Caco-2 (cell line): Measurements from ENCODE around the gene CACNB3. TPM values are rescaled to one million over a fixed set of nuclear protein-coding genes. Genes with fewer than 3 reads are reported as not detected.

Experiments
- BruUV-seq: library from RNA; stranded (reverse); fragments of 400-500 nt; replicated peaks from 2 replicates; lab custom pipeline; 2021; lab: Mats Ljungman, UMichigan
- CTCF ChIA-PET: fragments of 300-600 bp; sonication (Branson Sonifier 250); formaldehyde crosslinking; loops from one replicate; lab custom pipeline; 2022; ENCODE audit warnings: antibody characterized with exemption; lab: Charles Lee
- POLR2A ChIA-PET: fragments of 300-600 bp; sonication (Branson Sonifier 250); formaldehyde crosslinking; loops from one replicate; lab custom pipeline; 2022; ENCODE audit warnings: antibody characterized with exemption; lab: Charles Lee
- DNase-seq, 2 experiments: peaks; one replicate each; pipeline versions ENCODE4 v3.0.0 to v3.0.0-alpha.2; 2020 to 2022
- H3K27me3 ChIP-seq: replicated peaks from 2 replicates; pipeline ENCODE4 v1.6.0; 2011; ENCODE audit warnings: low read length; ENCODE audit not compliant: control insufficient read depth, insufficient read depth
- H3K36me3 ChIP-seq: 2 replicates; pipeline ENCODE4 v1.5.1; 2011; ENCODE audit warnings: low read length; ENCODE audit not compliant: control insufficient read depth, insufficient read depth
- H3K4me1 ChIP-seq: fragments of 250-450 bp; sonication (Bioruptor Pico); 2 replicates; pipeline ENCODE4 v1.5.1; 2020; ENCODE audit warnings: mild to moderate bottlenecking
- H3K4me3 ChIP-seq: 2 replicates; pipeline ENCODE4 v1.5.1; 2011; ENCODE audit warnings: low read depth, mild to moderate bottlenecking, control low read depth, low read length
- H3K9me3 ChIP-seq: fragments of 250-450 bp; sonication (Bioruptor Pico); 2 replicates; pipeline ENCODE4 v1.5.1; 2020; ENCODE audit warnings: mild to moderate bottlenecking, moderate library complexity
- H3K27ac Mint-ChIP-seq: one replicate; pipeline ENCODE4 v1.8.0; 2022; ENCODE audit warnings: mixed read lengths; ENCODE audit not compliant: unreplicated experiment
- H3K27me3 Mint-ChIP-seq: one replicate; pipeline ENCODE4 v1.8.0; 2022; ENCODE audit warnings: mixed read lengths; ENCODE audit not compliant: insufficient read depth, unreplicated experiment
- H3K36me3 Mint-ChIP-seq: one replicate; pipeline ENCODE4 v1.8.0; 2022; ENCODE audit warnings: mild to moderate bottlenecking, mixed read lengths; ENCODE audit not compliant: insufficient read depth, unreplicated experiment
- H3K4me1 Mint-ChIP-seq: one replicate; pipeline ENCODE4 v1.8.0; 2022; ENCODE audit warnings: low read depth, mixed read lengths; ENCODE audit not compliant: unreplicated experiment
- H3K4me3 Mint-ChIP-seq: one replicate; pipeline ENCODE4 v1.8.0; 2022; ENCODE audit warnings: mild to moderate bottlenecking, moderate library complexity, mixed read lengths; ENCODE audit not compliant: unreplicated experiment
- H3K9me3 Mint-ChIP-seq: one replicate; pipeline ENCODE4 v1.8.0; 2022; ENCODE audit warnings: mixed read lengths; ENCODE audit not compliant: unreplicated experiment
- CTCF ChIP-seq, 2 experiments: fragments of 200-600 bp in 1 of 2; IDR thresholded peaks; 1 replicate in 1 of 2; 2 replicates in 1 of 2; pipeline versions ENCODE4 v1.5.1 to v1.8.0; 2011 to 2022; ENCODE audit warnings: antibody characterized with exemption in 1 of 2, control low read depth in 1 of 2, inconsistent platforms in 1 of 2, low read depth in 1 of 2, low read length in 1 of 2, mild to moderate bottlenecking in 1 of 2, moderate library complexity in 1 of 2; ENCODE audit not compliant: insufficient read depth in 1 of 2, severe bottlenecking in 1 of 2, unreplicated experiment in 1 of 2
- intact Hi-C: fragments of 100-400 bp; cut with micrococcal nuclease; formaldehyde crosslinking; loops from one replicate; pipeline ENCODE4 v1.10.0; 2022; ENCODE audit not compliant: unreplicated experiment
- total RNA-seq: library from RNA; stranded (reverse); gene quantifications from 2 replicates; pipeline ENCODE4 v1.2.3, GENCODE V29; 2022

CACNB3 gene
- total RNA-seq, 1 experiment from 2014 or later = 20.4 TPM

- H3K27me3 Mint-ChIP-seq = no peaks in the 10 kb centered on the region
- no peaks in the 10 kb centered on the region; the same call in 1 of the 2 replicates for H3K36me3 ChIP-seq
- no TSS peak for BruUV-seq
Measured at GRCh38 chr12:48823281-48823680, 5.0 kb downstream of the CACNB3 start.

GRCh38 chr12:48824112-48824511, 5.8 kb downstream of the CACNB3 start:
- BruUV-seq = no TSS peak
- H3K9me3 Mint-ChIP-seq = no peaks in the 10 kb centered on the region
- H3K4me3 Mint-ChIP-seq = no peak overlapping the region
- no peaks in the 10 kb centered on the region for H3K27me3 Mint-ChIP-seq
- intact Hi-C loops = no loop called here
- Histone ChIP-seq H3K27me3 (no peaks in the 10 kb centered on the region), H3K4me1 (no peaks in the 10 kb centered on the region), H3K9me3 (no peaks in the 10 kb centered on the region), H3K4me3 (no peak overlapping the region), H3K36me3 (no peaks in the 10 kb centered on the region; the same call in 1 of the 2 replicates)
- peaks cover 7% of the 10 kb centered on the region for H3K4me1 Mint-ChIP-seq
- POLR2A ChIA-PET = no interaction called here
- CTCF ChIA-PET = interaction anchor here (1.5 kb wide), 1 partner anchor 67 kb away, joined by 4 read pairs; no protein-coding TSS in a partner anchor
- no peak for TF ChIP-seq CTCF (IDR thresholded peaks at IDR 0.05; ENCODE audit: insufficient read depth in 1 of 2, low read depth in 1 of 2, low read length in 1 of 2, severe bottlenecking in 1 of 2, unreplicated experiment in 1 of 2)
- DNase-seq = no peak
- H3K27ac Mint-ChIP-seq = no peak overlapping the region
- peaks cover 25% of the 10 kb centered on the region for H3K36me3 Mint-ChIP-seq

More at GRCh38 chr12:48823281-48823680, 5.0 kb downstream of the CACNB3 start:
- Histone ChIP-seq H3K4me3 (no peak overlapping the region), H3K9me3 (no peaks in the 10 kb centered on the region), H3K27me3 (no peaks in the 10 kb centered on the region), H3K4me1 (no peaks in the 10 kb centered on the region)
- intact Hi-C loops = no loop called here
- CTCF ChIA-PET = interaction anchor here (1.5 kb wide), 1 partner anchor 68 kb away, joined by 4 read pairs; no protein-coding TSS in a partner anchor
- Mint-ChIP-seq H3K4me3 (no peak overlapping the region), H3K9me3 (no peaks in the 10 kb centered on the region), H3K36me3 (peaks cover 22% of the 10 kb centered on the region), H3K27ac (no peak overlapping the region), H3K4me1 (peaks cover 7% of the 10 kb centered on the region)
- POLR2A ChIA-PET = interaction anchor here (0.6 kb wide), 1 partner anchor 308 kb away, joined by 3 read pairs; the partner anchor contains the start of gene TUBA1B
- no peak for DNase-seq
- no peak for TF ChIP-seq CTCF (IDR thresholded peaks at IDR 0.05; ENCODE audit: insufficient read depth in 1 of 2, low read depth in 1 of 2, low read length in 1 of 2, severe bottlenecking in 1 of 2, unreplicated experiment in 1 of 2)

- peaks cover 27% of the 10 kb centered on the region for H3K36me3 Mint-ChIP-seq
- no peaks in the 10 kb centered on the region for H3K4me1 ChIP-seq
- TF ChIP-seq CTCF (IDR thresholded peaks at IDR 0.05; ENCODE audit: insufficient read depth in 1 of 2, low read depth in 1 of 2, low read length in 1 of 2, severe bottlenecking in 1 of 2, unreplicated experiment in 1 of 2) = no peak
- no peak overlapping the region for H3K4me3 ChIP-seq
- no peak overlapping the region for H3K4me3 Mint-ChIP-seq
- no TSS peak for BruUV-seq
- H3K27ac Mint-ChIP-seq = no peak overlapping the region
- ChIA-PET POLR2A (no interaction called here), CTCF (interaction anchor here (1.7 kb wide), 1 partner anchor 10 kb away, joined by 5 read pairs; no protein-coding TSS in a partner anchor)
- no peak for DNase-seq
- peaks cover 7% of the 10 kb centered on the region for H3K4me1 Mint-ChIP-seq
- no peaks in the 10 kb centered on the region for H3K9me3 ChIP-seq
- intact Hi-C loops = no loop called here
- no peaks in the 10 kb centered on the region; the same call in 1 of the 2 replicates for H3K36me3 ChIP-seq
- no peaks in the 10 kb centered on the region for H3K27me3 Mint-ChIP-seq
- no peaks in the 10 kb centered on the region for H3K27me3 ChIP-seq
- no peaks in the 10 kb centered on the region for H3K9me3 Mint-ChIP-seq
Measured at GRCh38 chr12:48824905-48825304, 6.6 kb downstream of the CACNB3 start.
